HG03159 (cell line): ENCODE results near the gene CHST10.
"Not testable (repeated sequence)": the region's sequence is repeated elsewhere in the genome, so short reads cannot be mapped to it uniquely, and the experiment has no call there.

Experiments used
- ATAC-seq: cut with Tn5 transposase; IDR thresholded peaks from one replicate; pipeline ENCODE4 v1.9.1; 2021; ENCODE audit warnings: mild to moderate bottlenecking, moderate library complexity; ENCODE audit not compliant: unreplicated experiment

Gene CHST10, protein sequence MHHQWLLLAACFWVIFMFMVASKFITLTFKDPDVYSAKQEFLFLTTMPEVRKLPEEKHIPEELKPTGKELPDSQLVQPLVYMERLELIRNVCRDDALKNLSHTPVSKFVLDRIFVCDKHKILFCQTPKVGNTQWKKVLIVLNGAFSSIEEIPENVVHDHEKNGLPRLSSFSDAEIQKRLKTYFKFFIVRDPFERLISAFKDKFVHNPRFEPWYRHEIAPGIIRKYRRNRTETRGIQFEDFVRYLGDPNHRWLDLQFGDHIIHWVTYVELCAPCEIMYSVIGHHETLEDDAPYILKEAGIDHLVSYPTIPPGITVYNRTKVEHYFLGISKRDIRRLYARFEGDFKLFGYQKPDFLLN

DNA sequence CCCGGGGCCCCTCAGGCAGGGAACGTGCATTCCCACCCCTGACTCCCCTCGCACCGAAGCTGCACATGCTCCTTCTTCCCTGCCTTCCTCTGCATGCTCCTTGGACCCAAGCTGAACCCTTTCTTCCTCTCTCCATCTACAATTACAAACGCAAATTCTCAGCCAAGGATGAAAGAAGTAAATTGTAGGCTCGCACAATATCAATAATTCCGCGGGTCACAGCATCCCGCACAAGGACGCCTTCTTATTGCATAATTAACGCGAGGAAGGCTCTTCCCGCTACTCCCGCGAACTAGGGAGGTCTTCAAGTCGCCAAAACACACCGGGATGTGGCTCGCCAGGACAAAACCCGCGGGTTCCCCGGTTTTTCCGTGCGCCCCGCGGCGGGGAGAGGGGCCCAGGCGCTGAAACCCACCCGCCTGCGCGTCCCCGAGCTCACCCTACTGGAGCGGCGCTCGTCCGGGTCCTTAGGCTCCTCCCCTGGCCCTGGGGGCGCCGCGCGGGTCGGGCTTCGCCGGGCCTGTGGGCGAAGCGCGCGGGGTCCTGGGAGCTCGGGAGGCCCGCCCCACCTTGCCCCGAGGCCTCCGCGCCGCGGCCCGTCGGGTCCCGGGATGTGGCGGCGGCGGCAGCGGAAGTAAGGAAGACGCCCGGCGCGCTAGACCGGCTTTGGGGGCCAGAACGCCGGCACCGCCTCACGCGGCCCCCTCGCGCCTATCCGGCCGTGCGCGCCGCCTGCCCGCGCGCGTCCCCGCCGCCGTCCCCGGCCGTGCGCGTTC lies at the start of gene CHST10:
CHST10 (minus strand) TSS at position 734 of the 776 bp plus-strand sequence. CDS start 10,993 bp downstream, outside the sequence.
- ATAC-seq, result peak; percentile 89

GRCh38 chr2:100460904-100461530 lies 43.5 kb upstream of the CHST10 start:
- no peak for ATAC-seq

GRCh38 chr2:100456357-100456756 lies 38.9 kb upstream of the CHST10 start:
- not testable (repeated sequence) for ATAC-seq

- no peak for ATAC-seq
Measured at GRCh38 chr2:100453853-100454252, 36.4 kb upstream of the CHST10 start.

DNA sequence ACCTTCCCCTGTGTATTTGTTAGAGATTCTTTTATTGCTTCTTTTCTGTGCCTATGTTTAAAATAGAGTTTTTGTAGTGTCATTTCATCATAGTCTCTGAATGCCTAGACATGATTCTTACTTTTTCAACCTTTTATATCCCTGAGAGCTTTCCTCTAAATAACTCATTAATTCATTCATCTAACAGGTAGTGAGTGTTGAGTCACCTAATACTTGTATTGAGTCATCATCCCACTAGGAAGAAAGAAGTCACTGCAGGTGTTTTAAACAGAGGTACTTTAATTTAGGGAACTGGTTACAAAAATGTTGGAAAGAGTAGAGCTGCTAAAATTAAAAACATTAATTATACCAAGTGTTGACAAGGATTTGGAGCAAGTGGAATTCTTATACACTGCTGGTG lies 34.3 kb upstream of the CHST10 start:
- no peak for ATAC-seq

DNA sequence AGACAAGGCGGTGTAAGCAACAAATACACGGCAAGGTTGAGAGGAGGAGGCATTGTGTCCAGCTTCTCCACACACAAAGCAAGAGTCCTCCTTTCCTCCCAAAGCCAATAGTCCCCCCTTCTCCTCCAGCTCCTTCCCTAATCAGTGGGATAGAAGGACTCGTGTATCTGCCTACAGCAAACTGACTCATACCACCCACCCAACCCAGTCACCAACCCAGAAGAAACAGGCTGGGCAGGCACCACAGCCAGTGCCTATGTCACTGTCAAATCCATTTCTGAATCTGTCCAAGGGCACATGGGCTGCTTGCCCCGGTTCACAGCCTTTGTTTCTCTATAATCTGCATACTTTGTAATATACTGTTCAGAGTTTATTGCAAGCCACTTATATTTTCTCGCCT lies 33.6 kb upstream of the CHST10 start:
- ATAC-seq, result no peak

DNA sequence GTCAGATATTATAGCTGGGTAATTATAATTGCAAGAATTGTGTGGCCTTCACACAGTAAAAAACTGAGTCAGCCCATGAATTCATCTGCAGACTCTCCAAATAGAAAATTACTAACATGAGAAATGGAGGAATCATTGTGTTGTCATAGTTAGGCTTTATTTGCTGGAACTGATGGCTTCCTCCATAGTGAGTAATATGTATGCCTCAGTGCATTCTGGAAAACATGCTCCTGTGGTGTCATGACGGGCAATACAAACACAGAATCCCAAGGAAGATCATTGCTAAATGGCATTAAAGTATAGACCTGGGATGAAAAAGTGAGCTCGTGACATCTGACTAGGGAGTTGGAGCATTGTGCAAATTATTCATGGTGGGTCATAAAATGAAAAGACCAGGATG lies 29.2 kb upstream of the CHST10 start:
- ATAC-seq, result no peak

- ATAC-seq, result no peak
Measured at GRCh38 chr2:100437751-100438150, 20.3 kb upstream of the CHST10 start.

DNA sequence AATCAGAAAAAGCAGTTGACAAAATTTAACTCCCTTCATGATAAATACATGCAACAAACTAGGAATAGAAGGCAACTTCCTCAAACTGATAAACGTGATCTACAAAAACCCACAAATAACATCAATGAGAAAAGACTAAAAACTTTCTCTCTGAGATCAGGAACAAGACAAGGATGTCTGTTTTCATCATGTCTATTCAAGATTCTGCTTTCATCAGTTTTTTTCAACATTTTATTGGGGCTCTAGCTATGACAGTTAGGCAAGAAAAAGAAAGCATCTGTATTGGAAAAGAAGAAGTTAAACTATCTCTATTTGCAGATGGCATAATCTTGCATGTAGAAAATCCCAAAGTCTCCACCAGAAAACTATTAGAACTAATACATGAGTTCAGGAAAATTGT lies 12.3 kb upstream of the CHST10 start:
- ATAC-seq, result no peak

GRCh38 chr2:100427627-100428258 lies 10.3 kb upstream of the CHST10 start:
- ATAC-seq, result no peak

DNA sequence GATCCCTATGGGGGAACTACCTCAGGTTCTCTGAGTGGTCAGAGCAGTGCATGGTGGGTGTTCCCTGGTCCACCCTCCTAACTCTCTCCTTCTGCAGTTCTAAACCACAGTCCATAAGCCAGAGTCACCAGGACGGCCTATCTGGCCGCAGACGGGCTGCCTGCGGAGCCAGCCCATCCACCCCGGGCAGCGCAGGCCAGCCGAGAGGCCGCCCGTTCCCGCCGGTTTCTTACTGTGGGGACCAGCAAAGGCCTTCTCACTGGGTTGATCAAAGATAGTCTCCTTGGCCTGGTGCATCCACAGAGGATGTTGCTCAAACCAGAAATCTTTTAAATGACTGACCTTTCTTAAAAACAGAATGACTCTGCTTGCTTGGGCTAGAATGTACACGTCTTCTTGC lies 9.6 kb upstream of the CHST10 start:
- ATAC-seq, result no peak

- ATAC-seq, result no peak
Measured at GRCh38 chr2:100426384-100426720, 8.9 kb upstream of the CHST10 start.

DNA sequence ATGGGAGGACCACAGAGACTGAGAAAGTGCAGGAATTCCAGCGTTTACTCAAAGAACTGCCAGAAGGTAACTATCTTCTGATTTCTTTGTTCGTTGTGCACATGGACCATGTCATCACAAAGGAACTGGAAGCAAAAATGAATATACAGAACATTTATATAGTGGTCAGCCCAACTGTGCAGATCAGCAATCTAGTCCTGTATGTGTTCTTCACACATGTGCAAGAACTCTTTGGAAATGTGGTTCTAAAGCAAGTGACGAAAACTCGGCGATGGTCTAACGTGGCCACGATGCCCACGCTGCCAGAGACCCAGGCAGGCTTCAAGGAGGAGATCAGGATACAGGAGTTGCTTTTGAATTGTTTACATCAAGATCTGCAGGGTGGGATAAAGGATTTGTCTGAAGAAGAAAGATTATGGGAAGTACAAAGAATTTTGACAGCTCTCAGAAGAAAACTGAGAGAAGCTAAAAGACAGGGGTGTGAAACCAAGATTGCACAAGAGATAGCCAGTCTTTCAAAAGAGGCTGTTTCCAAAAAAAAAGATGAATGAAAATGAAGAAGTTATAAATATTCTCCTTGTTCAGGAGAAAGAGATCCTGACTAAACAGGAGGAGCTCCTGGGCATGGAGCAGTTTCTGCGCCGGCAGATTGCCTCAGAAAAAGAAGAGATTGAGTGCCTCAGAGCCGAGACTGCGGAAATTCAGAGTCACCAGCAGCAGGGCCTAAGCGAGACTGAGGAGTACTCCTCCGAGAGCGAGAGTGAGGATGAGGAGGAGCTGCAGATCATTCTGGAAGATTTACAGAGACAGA lies 8.3 kb upstream of the CHST10 start:
- no peak for ATAC-seq

DNA sequence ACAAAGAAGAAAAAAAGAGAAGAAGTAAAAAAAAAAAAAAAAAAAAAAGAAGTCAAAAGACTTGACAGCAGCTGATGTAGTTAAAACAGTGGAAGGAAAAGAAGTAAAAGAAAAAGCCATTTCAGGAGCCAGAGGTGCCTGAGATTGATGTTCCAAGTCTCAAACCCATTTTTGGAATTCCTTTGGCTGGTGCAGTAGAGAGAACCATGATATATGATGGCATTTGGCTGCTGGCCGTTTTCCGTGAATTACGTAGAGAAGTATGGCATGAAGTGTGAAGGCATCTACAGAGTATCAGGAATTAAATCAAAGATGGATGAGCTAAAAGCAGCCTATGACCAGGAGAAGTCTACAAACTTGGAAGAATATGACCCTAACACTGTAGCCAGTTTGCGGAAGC lies 7.6 kb upstream of the CHST10 start:
- ATAC-seq, result no peak

DNA sequence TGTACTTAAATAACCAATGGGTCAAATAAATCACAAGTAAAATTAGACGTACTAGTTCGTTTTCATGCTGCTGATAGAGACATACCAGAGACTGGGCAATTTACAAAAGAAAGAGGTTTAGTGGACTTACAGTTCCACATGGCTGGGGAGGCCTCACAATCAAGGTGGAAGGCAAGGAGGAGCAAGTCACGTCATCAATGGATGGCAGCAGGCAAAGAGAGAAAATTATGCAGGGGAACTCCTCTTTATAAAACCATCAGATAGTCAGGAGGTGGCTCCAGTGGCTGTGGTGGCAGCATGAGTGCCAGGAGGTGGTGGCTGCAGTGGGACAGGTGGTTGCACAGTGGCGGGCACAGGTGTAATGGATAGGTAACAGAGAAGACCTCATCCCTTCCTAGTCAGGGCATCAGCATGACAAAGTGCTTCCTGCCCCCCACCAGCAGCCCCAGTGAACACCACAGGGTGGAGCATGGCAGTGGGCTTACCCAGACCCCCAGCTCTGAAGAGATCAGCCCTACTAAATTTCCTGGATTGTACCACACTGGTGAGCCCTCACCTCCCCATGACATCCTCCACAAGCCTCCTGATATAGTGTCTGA lies 6.9 kb upstream of the CHST10 start:
- no peak for ATAC-seq

- ATAC-seq, result no peak
Measured at GRCh38 chr2:100423631-100424030, 6.2 kb upstream of the CHST10 start.

- no peak for ATAC-seq
Measured at GRCh38 chr2:100422320-100423055, 5.0 kb upstream of the CHST10 start.

DNA sequence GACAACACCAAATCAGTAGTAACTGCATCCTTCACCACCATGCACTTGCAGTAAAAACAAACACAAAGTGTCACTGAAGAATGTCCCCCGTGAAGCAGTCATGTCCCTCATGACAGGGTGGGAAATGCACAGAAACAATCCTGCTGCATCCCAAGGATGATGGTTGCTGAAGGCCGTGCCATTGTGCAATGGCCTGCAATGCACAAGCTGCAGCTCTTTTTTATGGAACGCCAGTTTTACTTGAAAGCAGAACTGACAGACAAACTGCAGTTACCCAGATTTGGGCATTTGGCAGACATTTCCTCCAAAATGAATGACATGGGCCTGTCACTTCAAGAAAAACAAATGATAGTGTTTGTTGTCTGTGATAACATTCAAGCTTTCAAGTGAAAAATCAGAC lies 2.4 kb upstream of the CHST10 start:
- ATAC-seq, result no peak

DNA sequence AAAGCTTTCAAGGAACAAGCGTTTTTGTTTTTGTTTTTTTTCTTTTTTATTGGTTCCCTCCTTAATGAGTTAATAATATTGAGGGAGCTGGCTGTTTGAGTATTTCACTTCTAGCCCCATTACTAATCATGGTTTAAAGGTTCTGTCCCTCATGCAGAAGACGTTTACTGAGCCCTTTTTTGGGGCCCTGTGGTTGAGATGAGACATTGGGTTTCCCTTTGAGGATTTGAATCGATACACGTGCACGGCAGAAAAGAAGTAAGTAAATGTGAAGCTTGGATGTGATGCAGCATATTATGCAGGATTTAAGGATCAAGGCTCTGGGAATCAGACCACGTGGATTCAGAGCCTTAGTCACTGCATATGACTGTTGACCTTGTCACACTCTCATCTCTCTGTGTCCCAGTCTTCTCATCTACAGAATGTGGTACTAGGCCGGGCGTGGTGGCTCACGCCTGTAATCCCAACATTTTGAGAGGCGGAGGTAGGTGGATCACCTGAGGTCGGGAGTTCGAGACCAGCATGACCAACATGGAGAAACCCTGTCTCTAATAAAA lies 1.0 kb upstream of the CHST10 start:
- ATAC-seq, result no peak
